ENCODE data around the gene GALNT6.
"Not testable (repeated sequence)": the region's sequence is repeated elsewhere in the genome, so short reads cannot be mapped to it uniquely, and the experiment has no call there.

The GALNT6 gene

GRCh38 chr12:51357374-51358047 lies 33.7 kb downstream of the GALNT6 start:
- peak in 1 of 2 donors; percentile 38 for ATAC-seq

GRCh38 chr12:51351913-51352532 lies 39.2 kb downstream of the GALNT6 start:
- ATAC-seq = peak in 1 of 2 donors; percentile 13

GRCh38 chr12:51349026-51349425 lies 42.2 kb downstream of the GALNT6 start:
- no peak for ATAC-seq

GRCh38 chr12:51348116-51348515 lies 43.1 kb downstream of the GALNT6 start:
- ATAC-seq = no peak

- no peak for ATAC-seq
Observed at GRCh38 chr12:51346581-51346980, 44.6 kb downstream of the GALNT6 start, which contains the start of gene CELA1. TSS of gene CELA1 (minus strand) at chr12:51346679. CDS start at chr12:51346638, 41 bp downstream.

GRCh38 chr12:51345681-51346080 lies 45.5 kb downstream of the GALNT6 start:
- ATAC-seq = no peak

GRCh38 chr12:51343201-51343600 lies 48.0 kb downstream of the GALNT6 start:
- ATAC-seq = peak in 1 of 2 donors; percentile 25

- ATAC-seq = no peak
Observed at GRCh38 chr12:51342416-51342815, 48.8 kb downstream of the GALNT6 start.

- peak; percentile 77 to 83 for ATAC-seq
Observed at GRCh38 chr12:51341251-51342007, 49.8 kb downstream of the GALNT6 start.

GRCh38 chr12:51339750-51340149 lies 51.5 kb downstream of the GALNT6 start:
- no peak for ATAC-seq

- ATAC-seq = not testable (repeated sequence)
Observed at GRCh38 chr12:51337336-51337735, 53.9 kb downstream of the GALNT6 start.

- no peak for ATAC-seq
Observed at GRCh38 chr12:51335931-51336330, 55.3 kb downstream of the GALNT6 start.

- no peak for ATAC-seq
Observed at GRCh38 chr12:51334764-51335163, 56.4 kb downstream of the GALNT6 start.

- no peak for ATAC-seq
Observed at GRCh38 chr12:51333536-51333935, 57.7 kb downstream of the GALNT6 start.

GRCh38 chr12:51330186-51330585 lies 61.0 kb downstream of the GALNT6 start:
- ATAC-seq = no peak

- ATAC-seq = no peak
Observed at GRCh38 chr12:51329742-51330141, 61.5 kb downstream of the GALNT6 start.

GRCh38 chr12:51328587-51328986 lies 62.6 kb downstream of the GALNT6 start:
- no peak for ATAC-seq

GRCh38 chr12:51326698-51327439 lies 64.3 kb downstream of the GALNT6 start:
- peak; percentile 18 to 34 for ATAC-seq

GRCh38 chr12:51324953-51325352 lies 66.3 kb downstream of the GALNT6 start:
- ATAC-seq = no peak

GRCh38 chr12:51323966-51324895 lies 67.0 kb downstream of the GALNT6 start, which contains the start of gene BIN2:
TSS of gene BIN2 (minus strand) at chr12:51324174. CDS start at chr12:51324102, 72 bp downstream.
- peak; percentile 77 to 80 for ATAC-seq

- peak; percentile 44 to 46 for ATAC-seq
Observed at GRCh38 chr12:51323317-51323960, 67.8 kb downstream of the GALNT6 start.

Data from activated CD4-positive, CD25-positive, alpha-beta regulatory T cell treated with anti-CD3 and anti-CD28 coated beads, Interleukin-2, amount 50 U/mL, for 24 hours (primary cell).